ENCODE data around the gene MMP13. TPM values are rescaled to one million over a fixed set of nuclear protein-coding genes. Genes with fewer than 3 reads are reported as not detected.

The MMP13 gene
- total RNA-seq, 1 donor from 2014 or later, result not detected

DNA sequence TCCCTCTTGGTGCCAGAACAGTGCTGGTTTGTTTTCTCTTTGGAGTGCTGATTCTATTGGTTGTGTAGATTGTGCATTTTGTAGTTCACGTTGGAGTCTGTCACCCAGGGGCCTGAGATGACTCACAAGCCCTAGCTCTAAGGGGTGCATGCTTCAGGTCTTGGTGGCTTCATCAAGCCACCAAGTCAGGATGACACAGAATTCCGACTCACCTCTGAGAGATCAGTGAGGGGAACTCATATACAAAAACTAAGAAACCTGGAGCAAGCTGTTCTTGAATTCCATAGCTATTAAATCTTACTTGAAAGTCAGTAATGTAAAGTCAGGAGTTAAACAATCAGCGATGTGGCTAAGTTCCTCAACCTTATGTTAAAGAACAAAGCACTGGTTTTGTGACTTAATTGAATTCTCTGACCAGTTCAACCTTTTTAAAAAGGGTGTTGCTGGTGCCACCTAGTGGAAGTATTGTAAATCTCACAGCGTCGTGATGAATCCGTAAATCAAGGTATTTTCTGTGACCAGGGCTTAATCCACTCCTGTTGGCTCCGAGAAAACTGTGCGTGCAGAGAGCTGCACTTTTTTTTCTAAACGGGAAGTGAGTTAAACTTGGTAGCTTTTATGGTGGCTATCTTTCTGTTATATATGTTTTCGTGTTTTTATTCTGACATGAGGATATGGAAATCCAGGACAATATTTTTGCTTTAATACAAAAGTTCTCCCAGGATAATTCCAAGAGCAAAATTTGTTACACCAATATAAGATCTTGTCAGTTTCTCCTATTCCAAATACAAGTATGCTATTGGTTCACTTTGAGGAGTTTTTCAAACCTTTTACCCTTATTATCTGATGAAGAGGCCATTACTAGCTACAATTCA, 14.6 kb downstream of the MMP13 start:
- no peak for FAIRE-seq

DNA sequence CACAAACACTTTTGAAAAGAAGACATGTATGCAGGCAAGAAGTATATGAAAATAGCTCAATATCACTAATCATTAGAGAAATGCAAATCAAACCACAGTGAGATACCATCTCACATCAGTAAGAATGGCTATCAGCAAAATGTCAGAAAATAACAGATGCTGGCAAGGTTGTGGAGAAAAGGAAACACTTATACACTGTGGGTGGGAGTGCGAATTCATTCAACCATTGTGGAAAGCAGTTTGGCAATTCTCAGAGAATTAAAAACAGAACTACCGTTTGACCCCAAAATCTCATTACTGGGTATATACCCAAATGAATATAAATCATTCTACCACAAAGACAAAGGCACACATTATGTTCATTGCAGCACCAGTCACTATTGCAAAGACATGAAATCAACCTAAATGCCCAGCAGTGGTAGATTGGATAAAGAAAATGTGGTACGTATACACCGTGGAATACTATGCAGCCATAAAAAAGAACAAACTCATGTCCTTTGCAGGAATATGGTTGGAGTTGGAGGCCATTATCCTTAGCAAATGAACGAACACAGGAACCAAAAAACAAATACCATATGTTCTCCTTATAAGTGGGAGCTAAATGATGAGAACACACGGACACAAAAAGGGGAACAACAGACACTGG, 18.5 kb downstream of the MMP13 start:
- DNase-seq (ENCODE audit: low spot score in 2 of 2) (no peak), FAIRE-seq (no peak)

More for the DNA sequence above, 14.6 kb downstream of the MMP13 start:
- DNase-seq (ENCODE audit: low spot score in 2 of 2), result peak; percentile 6 to 41

DNA sequence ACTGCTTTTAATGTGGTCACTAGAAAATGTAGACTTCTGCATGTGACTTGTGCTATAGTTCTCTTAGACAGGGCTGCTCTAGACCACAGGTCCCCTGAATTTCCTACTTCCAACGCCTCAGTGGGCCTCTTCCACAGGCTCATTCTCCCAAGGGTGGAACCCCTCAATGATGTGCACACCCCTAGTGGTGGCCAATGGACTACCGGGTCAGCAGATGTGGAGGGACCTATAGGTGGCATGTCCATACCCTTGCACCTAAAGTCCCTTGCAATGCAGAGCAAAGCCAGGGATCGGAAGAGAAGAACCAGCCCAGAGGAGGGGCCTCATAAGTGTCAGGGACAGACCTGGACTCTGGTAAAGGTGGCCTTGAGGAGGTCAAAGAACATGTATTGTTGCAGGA, 20.0 kb downstream of the MMP13 start:
- FAIRE-seq, result no peak
- DNase-seq (ENCODE audit: low spot score in 2 of 2), result no peak

GRCh38 chr11:102934735-102935134, 20.8 kb downstream of the MMP13 start:
- FAIRE-seq (no peak), DNase-seq (ENCODE audit: low spot score in 2 of 2) (no peak)

DNA sequence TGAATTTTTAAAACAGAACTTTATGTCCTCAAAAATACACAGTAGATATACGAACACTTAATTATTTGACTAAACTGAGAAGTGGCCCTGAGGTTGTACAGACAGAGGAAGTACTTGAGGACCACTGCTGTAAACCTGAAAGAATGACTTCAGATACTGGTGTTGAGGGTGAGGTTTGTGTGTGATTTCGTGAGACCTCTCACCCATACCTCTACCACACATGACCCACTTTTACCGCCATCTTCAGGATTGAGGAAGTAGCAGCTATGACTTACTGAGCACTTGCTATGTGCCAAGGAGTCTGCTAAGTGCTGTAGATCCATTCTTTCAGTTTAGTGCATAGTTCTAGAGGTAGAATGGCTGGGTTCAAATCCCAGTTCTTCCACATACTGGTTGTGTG, 21.9 kb downstream of the MMP13 start:
- no peak for DNase-seq (ENCODE audit: low spot score in 2 of 2)
- no peak for FAIRE-seq

- FAIRE-seq (no peak), DNase-seq (ENCODE audit: low spot score in 2 of 2) (no peak)
Observed at GRCh38 chr11:102932678-102933077, 22.9 kb downstream of the MMP13 start.

DNA sequence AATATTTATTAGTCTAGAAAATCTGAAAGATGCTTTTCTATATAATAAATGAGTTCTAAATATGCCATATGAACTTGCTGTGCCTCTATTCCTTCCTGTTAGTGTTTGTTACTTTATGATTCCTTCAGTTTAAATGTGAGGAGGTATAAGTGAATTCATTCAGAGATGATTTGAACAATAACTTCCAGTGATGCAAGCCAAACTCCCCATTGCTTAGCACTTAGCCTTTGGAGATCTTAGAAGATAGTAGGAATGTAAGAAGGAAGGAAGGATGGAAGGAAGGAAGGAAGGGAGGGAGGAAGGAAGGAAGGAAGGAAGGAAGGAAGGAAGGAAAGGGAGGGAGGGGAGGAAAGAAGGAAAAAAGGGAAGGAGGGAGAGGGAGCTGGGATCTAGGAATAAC, 25.1 kb downstream of the MMP13 start:
- FAIRE-seq, result no peak
- no peak for DNase-seq (ENCODE audit: low spot score in 2 of 2)

GRCh38 chr11:102929972-102930371, 25.6 kb downstream of the MMP13 start:
- FAIRE-seq (no peak), DNase-seq (ENCODE audit: low spot score in 2 of 2) (no peak)

GRCh38 chr11:102929166-102929565, 26.4 kb downstream of the MMP13 start:
- FAIRE-seq, result no peak
- no peak for DNase-seq (ENCODE audit: low spot score in 2 of 2)

DNA sequence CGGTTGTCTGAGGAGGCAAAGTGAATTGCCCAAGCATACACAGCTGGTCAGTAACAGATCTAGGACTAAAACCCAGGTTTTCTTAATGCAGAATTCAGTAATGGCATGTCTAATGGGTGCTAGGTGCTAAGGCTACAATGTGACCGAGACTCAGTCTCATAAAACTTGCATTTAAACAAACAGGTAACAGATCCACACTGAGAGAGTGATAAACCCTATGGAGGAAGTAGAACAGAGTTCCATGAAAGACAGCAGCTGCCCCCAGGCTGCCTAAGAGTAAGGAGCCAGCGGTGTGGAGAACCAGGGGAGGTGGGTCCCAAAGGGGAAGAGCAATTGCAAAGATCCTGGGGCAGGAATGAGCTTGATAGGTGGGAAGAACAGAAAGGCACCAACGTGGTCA, 27.3 kb downstream of the MMP13 start:
- DNase-seq (ENCODE audit: low spot score in 2 of 2) (no peak), FAIRE-seq (no peak)

DNA sequence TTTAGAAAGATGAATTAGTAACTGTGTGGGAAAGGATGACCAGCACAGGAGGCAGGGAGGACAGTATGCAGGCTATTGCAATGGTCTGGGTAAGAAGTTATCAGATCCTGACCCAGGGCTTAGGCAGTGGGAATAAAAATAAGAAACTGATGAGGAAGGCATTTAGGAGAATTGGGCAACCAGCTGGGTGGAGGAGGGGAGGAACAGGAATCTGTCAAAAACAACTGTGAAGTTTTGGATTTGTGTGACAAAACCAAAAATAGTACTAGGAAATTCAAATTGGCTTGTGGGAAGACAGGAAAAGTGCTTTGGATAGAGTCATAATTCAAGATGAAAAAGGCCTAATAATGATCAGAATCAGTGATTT, 27.9 kb downstream of the MMP13 start:
- FAIRE-seq (no peak), DNase-seq (ENCODE audit: low spot score in 2 of 2) (no peak)

DNA sequence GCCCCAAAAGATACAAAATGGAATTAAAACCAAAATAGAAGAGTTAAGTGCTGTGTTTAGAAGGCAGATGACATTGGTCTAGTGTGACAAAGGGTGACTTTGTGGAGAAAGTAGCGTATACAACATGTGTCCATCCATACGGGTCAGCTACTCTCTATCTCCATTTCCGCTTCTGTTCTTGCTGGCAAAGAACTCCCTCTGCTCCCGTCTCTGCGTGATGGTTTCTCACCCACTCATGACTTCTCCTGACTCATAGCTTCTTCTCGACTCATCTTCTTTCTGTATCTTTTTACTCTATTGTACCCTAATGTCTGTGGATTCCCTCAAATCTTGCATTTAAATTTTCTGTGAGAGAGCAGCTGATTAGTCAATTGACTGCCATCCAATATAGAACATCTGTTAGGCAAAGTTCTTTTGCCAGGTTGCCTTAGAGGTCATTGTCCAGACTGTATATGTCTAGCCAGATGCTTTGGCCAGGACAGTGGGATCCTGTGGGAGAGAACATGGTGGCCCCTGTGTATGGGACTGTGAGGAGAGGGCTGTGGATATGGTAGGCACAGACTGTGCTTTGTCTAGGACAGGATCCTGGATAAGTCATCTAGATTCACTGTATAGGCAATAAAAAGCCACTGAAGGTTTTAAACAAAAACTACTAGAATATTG, 28.4 kb downstream of the MMP13 start:
- FAIRE-seq (no peak), DNase-seq (ENCODE audit: low spot score in 2 of 2) (no peak)

GRCh38 chr11:102926517-102926916, 29.0 kb downstream of the MMP13 start:
- DNase-seq (ENCODE audit: low spot score in 2 of 2), result no peak
- no peak for FAIRE-seq

GRCh38 chr11:102925988-102926387, 29.5 kb downstream of the MMP13 start:
- no peak for FAIRE-seq
- DNase-seq (ENCODE audit: low spot score in 2 of 2), result no peak

GRCh38 chr11:102924851-102925380, 30.6 kb downstream of the MMP13 start:
- FAIRE-seq, result no peak
- no peak for DNase-seq (ENCODE audit: low spot score in 2 of 2)

GRCh38 chr11:102921587-102922220, 33.8 kb downstream of the MMP13 start:
- DNase-seq (ENCODE audit: low spot score in 2 of 2), result no peak

DNA sequence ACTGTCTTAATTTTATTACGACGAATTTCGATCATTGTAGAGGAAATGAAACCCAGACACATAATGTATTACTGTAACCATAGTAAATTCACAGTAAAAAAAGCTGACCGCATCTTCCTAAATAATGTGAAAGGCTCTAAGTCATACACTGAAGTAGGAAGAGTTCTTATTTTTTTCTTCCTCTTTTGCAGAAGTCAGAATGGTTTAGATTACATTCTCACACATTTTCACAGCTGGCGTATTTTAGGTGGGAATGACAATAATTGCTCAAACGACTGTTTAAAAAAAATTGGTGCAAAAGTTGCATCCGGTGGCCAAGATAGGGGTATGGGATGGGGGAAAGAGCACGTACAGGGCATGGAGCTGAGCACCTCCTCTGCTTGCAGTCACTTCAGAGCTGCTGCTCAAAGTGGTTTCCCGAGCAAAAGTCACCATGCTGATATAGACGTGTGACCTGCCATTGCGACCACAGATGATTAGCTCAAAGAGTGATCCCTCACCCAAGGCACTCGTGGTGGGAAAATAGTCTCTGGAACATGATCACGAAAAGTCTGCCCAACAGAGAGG, 35.3 kb downstream of the MMP13 start:
- DNase-seq (ENCODE audit: low spot score in 2 of 2), result no peak
- FAIRE-seq, result no peak

More at GRCh38 chr11:102921587-102922220, 33.8 kb downstream of the MMP13 start:
- FAIRE-seq, result no peak

GRCh38 chr11:102915044-102915375, 40.5 kb downstream of the MMP13 start:
- DNase-seq (ENCODE audit: low spot score in 2 of 2) (no peak), FAIRE-seq (no peak)

DNA sequence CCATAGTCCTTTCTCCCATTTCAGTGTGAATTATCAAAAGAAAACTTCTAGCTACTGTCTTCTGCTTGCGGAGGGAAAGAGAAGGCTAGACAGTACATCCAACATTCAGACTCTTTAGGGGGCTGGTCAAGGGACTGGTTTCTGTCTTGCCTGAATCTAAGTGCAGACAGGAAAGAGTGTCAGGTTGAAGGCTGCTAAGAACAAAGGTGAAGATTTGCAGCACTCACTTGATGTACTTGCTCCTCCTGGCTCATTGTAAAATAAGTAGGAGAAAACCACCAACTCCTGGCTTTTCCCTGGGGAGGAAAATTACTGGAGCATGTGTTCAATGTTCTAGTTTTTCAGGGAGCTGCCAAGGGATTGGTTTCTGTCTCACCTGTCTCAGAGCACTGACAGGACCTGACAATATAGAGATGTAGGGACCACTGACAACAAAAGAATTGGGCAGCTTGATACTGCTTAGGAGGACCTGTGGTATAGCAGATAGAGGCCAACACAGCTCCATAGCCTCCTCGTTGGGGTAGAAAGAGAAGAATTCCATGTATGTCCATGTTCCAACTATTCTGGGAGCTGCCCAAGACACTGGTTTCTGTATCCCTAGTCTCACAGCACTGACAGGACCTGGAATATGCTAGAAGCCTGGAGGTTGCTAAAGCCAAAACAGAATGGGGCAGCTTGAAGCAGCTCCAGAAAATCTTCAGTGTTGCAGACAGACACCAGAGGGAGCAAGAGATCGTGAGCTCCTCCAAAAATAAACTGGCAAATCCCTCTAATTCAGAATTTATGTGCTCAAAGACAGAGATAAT, 41.1 kb downstream of the MMP13 start:
- DNase-seq (ENCODE audit: low spot score in 2 of 2) (peak in 1 of 2 donors; percentile 22), FAIRE-seq (no peak)

DNA sequence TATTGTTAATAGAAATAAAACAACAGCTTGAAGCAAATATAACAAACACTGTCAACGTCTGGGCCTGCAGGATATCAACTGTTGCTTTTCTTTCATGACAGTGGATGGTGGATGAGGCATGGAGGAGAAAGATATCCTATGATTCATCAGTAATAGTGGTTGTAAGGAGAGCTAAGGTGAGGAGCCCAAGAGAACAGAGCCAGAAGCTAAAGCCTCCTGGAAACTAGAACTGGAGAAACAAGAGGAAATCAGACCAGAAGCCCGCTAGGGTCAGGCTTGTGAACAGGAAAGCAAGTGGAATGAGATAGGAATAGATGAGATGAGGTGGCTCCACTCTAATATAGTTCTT, 43.1 kb downstream of the MMP13 start:
- DNase-seq (ENCODE audit: low spot score in 2 of 2) (no peak), FAIRE-seq (no peak)
